Activated CD4-positive, alpha-beta T cell treated with anti-CD3 and anti-CD28 coated beads, Interleukin-2, amount 50 U/mL, for 48 hours (primary cell): ENCODE results near the gene HSD17B4.
"Not testable (repeated sequence)": the region's sequence is repeated elsewhere in the genome, so short reads cannot be mapped to it uniquely, and the experiment has no call there.

Source experiments
- DNase-seq, 2 experiments: peaks; one replicate each; pipeline ENCODE4 v3.0.0-alpha.2; 2020

The HSD17B4 gene

DNA sequence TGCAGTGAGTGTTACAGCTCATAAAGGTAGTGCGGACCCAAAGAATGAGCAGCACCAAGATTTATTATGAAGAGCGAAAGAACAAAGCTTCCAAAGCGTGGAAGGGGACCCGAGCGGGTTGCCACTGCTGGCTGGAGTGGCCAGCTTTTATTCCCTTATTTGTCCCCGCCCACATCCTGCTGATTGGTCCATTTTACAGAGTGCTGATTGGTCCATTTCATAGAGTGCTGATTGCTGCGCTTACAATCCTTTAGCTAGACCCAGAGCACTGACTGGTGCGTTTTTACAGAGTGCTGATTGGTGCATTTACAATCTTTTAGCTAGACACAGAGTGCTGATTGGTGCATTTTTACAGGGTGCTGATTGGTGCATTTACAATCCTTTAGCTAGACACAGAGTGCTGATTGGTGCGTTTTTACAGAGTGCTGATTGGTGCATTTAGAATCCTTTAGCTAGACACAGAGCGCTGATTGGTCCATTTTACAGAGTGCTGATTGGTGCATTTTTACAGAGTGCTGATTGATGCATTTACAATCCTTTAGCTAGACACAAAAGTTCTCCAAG is 19.5 kb upstream of the HSD17B4 start:
- DNase-seq = not testable (repeated sequence)

DNA sequence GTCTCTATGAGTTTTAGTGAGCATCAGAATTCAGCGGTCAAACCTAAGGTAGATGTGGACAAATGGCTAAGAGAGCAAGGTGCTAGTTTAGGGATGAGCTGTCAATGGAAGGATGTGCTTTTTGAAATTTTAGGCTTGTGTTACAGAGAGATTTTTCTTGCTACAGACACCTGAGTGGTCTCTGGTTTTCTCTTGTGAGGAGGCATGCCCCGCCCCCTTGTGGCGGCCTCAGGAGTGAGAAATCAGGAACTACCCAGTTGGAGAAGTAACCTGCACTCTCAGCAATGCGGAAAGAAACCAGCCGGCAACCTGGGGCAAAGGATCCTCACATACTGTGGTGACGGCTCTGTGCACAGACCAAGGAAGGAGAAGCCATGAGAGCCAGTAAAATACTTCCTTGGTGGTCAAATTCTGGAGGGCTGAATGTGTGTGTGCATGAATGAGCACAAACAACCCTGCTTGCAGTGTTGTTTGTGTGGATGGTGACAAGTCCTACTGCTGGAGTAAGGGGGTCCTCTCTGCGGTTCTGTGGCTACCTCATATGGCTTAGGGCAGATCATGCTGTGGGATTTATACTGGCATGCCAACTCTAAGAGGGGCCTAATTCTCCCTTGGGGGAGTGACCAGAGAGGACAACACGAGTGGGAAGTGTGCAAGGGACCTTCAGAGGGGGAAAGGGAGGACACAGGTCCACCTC is 16.7 kb upstream of the HSD17B4 start:
- peak; percentile 75 to 76 for DNase-seq

DNA sequence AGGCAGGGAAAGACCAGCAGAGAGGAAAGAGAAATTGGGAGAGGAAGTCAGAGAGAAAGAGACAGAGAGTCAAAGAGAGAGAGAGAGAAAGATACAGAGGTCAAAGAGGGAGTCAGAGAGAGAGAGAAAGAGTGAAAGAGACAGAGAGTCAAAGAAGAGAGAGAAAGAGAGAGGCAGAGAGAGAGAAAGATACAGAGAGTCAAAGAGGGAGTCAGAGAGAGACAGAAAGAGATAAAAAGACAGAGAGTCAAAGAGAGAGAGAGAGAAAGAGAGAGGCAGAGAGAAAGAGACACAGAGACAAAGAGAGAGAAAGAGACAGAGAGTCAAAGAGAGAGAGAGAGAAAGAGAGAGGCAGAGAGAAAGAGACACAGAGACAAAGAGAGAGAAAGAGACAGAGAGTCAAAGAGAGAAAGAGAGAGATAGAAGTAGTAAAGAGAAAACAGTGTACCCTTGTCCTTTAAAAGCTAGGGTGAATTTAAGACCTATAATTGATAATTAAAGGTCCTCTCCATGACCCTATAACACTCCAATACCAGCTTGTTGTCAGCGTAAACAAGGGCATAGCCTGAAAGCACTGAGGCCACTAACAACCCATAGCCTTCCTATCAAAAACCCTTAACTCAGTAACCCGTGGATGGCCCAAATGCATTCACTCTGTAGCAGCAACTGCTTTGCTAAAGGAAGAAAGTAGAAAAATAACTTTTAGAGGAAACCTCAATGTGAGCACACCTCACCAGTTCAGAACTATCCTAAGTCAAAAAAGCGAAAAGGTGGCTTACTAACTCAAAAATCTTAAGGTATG is 14.3 kb upstream of the HSD17B4 start:
- not testable (repeated sequence) for DNase-seq

- not testable (repeated sequence) for DNase-seq
Measured at GRCh38 chr5:119438587-119438917, 13.7 kb upstream of the HSD17B4 start.

GRCh38 chr5:119439140-119439631 is 13.1 kb upstream of the HSD17B4 start:
- DNase-seq = no peak

- DNase-seq = not testable (repeated sequence)
Measured at GRCh38 chr5:119439632-119440031, 12.7 kb upstream of the HSD17B4 start.

DNA sequence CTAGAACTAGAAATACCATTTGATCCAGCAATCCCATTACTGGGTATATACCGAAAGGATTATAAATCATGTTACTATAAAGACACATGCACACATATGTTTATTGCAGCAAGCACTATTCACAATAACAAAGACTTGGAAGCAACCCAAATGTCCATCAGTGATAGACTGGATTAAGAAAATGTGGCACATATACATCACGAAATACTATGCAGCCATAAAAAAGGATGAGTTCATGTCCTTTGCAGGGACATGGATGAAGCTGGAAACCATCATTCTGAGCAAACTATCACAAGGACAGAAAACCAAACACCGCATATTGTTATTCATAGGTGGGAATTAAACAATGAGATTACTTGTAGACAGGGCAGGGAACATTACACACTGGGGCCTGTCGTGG is 7.7 kb upstream of the HSD17B4 start:
- DNase-seq = not testable (repeated sequence)

- DNase-seq = no peak
Measured at GRCh38 chr5:119445544-119445943, 6.8 kb upstream of the HSD17B4 start.

- no peak for DNase-seq
Measured at GRCh38 chr5:119449882-119450281, 2.4 kb upstream of the HSD17B4 start.

- DNase-seq = not testable (repeated sequence)
Measured at GRCh38 chr5:119450627-119451026, 1.7 kb upstream of the HSD17B4 start.

- DNase-seq = no peak
Measured at GRCh38 chr5:119451561-119451960, 736 bp upstream of the HSD17B4 start.

GRCh38 chr5:119452060-119452372 is 281 bp upstream of the HSD17B4 start:
- DNase-seq = no peak

GRCh38 chr5:119453040-119453373 is 710 bp downstream of the HSD17B4 start:
- DNase-seq = no peak

GRCh38 chr5:119454171-119454570 is 1.9 kb downstream of the HSD17B4 start:
- DNase-seq = no peak

DNA sequence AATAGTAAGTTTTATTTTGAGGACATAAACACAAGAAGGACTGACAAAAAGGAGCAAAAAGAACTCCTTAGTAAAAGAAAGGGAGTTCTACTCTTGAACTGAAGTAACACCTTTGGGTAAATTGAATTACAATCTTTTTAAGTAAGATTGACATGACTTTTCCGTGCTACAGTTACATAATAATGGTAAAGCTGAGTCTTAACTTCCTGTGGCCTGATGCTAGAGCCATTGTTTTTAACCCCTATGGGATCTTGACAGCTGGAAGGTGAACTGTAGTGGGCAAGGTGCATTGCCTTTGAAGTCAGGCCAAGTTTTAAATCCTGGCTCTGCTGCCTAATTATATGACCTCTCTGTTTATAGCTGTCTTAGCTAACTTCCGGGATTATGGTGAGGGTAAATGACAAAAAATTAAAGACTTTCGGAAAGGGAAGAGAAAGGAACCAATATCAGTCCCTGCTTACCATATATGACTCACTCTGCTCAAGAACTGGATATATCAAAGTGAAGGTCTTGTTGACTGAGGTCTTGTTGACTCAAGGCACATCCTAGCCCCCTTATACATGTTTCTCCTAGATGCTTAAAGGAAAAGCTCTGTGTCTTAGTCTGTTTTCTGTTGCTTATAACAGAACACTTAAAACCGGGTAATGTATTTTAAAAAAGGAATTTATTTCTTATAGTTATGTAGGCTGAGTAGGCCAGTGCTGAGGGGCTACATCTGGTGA is 6.8 kb downstream of the HSD17B4 start:
- DNase-seq = no peak

GRCh38 chr5:119465640-119466039 is 13.3 kb downstream of the HSD17B4 start:
- DNase-seq = no peak

DNA sequence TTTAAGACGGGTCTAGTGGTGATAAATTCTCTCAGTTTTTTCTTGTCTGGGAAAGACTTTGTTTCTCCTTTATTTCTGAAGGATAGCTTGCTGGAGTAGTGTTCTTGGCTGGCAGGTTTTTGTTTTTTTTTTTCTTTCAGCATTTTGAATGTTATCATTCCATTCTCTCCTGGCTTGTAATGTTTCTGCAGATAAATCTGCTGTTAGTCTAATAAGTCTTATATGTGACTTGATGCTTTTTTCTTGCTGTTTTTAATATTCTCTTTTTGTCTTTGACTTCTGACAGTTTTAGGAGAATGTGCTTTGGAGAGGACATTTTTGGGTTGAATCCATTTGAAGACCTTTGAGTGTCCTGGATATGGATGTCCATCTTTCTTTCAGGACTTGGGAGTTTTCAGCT is 16.0 kb downstream of the HSD17B4 start:
- DNase-seq = no peak

- no peak for DNase-seq
Measured at GRCh38 chr5:119470105-119470763, 17.9 kb downstream of the HSD17B4 start.

GRCh38 chr5:119470851-119471451 is 18.7 kb downstream of the HSD17B4 start:
- DNase-seq = no peak

DNA sequence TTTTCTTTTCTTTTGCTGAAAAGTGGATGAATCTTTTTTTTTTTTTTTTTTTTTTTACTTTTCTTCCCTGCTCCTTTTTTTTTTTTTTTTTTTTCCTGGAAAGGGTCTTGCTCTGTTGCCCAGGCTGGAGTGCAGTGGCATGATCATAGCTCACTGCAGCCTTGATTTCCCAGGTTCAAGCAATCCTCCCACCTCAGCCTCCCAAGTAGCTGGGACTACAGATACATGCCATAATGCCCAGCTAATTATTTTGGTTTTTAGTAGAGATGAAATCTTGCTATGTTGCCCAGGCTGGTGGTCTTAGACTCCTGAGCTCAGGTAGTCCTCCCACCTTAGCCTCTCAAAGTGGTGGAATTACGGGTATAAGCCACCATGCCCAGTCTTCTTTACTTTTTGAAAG is 20.9 kb downstream of the HSD17B4 start:
- DNase-seq = no peak

DNA sequence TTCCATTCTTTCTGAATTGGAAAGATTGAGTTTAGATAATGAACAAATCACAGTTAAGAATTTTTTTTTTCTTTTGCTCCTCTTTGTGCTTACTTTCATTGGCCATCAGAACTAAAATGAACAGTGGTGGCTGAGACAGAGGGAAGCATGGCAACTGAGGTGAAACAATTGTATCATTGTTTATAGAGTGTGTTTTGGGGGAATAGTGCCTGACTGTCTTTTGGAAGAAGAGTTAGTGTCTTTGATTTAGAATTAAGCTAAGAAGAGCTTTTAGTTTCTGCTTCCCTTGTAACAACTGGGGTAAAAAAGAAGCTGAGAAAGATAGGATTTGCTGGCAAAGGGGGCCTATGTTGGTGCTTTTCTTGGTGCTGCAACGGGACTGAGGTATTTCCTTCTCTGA is 24.0 kb downstream of the HSD17B4 start:
- no peak for DNase-seq

DNA sequence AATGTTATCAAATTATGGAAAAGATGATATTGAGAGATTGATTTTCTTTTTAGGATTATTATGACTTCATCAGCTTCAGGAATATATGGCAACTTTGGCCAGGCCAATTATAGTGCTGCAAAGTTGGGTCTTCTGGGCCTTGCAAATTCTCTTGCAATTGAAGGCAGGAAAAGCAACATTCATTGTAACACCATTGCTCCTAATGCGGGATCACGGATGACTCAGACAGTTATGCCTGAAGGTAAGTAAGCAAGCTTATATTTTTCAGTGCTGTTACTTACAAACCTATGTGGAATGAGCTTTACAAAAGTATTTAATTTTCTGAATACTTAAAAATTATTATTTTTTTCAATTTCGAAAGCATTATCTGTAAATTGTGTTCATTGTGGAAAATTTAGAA is 26.5 kb downstream of the HSD17B4 start:
- DNase-seq = no peak

GRCh38 chr5:119480629-119481028 is 28.3 kb downstream of the HSD17B4 start:
- DNase-seq = not testable (repeated sequence)
